H1 (cell line): ENCODE data around the gene BSG. TPM values are rescaled to one million over a fixed set of nuclear protein-coding genes. Genes with fewer than 3 reads are reported as not detected.
A peak's percentile ranks its signal among the peaks of the same experiment; 100 is the strongest.

ENCODE experiments used
- CTCF ChIA-PET: fragments of 300-600 bp; sonication (Branson Sonifier 250); formaldehyde crosslinking; loops from one replicate; lab custom pipeline; 2021; ENCODE audit not compliant: partially characterized antibody; lab: Charles Lee
- POLR2A ChIA-PET: fragments of 300-600 bp; sonication (Branson Sonifier 250); formaldehyde crosslinking; loops from one replicate; lab custom pipeline; 2021; ENCODE audit warnings: inconsistent platforms; ENCODE audit not compliant: partially characterized antibody; lab: Charles Lee
- DNase-seq, 2 experiments: peaks; one replicate each; pipeline versions ENCODE4 v3.0.0 to v3.0.0-alpha.2; 2010 to 2022; ENCODE audit warnings: low spot score in 2 of 2, low read depth in 1 of 2, mixed read lengths in 1 of 2
- FAIRE-seq: peaks from 2 replicates; lab custom pipeline; 2011; peaks lifted over from hg19 to GRCh38; lab: Jason Lieb, UNC
- H2AFZ ChIP-seq: 2 replicates; pipeline ENCODE4 v1.8.1; 2012; ENCODE audit warnings: low read length, inconsistent platforms
- H2AK5ac ChIP-seq: 2 replicates; pipeline ENCODE4 v1.6.1; 2013; ENCODE audit warnings: low read depth, low read length
- H2BK120ac ChIP-seq: replicated peaks from 2 replicates; pipeline ENCODE3; 2013; ENCODE audit warnings: low read depth, low read length, inconsistent platforms
- H2BK12ac ChIP-seq: 2 replicates; pipeline ENCODE4 v1.6.1; 2013; ENCODE audit warnings: low read depth, low read length
- H2BK15ac ChIP-seq: 2 replicates; pipeline ENCODE4 v1.6.1; 2013; ENCODE audit warnings: low read length
- H2BK20ac ChIP-seq: 2 replicates; pipeline ENCODE4 v1.6.1; 2013; ENCODE audit warnings: low read length
- H2BK5ac ChIP-seq: 2 replicates; pipeline ENCODE4 v1.6.1; 2013; ENCODE audit warnings: low read depth, low read length
- H3K14ac ChIP-seq: 2 replicates; pipeline ENCODE4 v1.6.1; 2013; ENCODE audit warnings: inconsistent platforms; ENCODE audit not compliant: insufficient read length
- H3K18ac ChIP-seq: 2 replicates; pipeline ENCODE4 v1.6.1; 2013; ENCODE audit warnings: low read length; ENCODE audit errors: extremely low read depth
- H3K23ac ChIP-seq: 2 replicates; pipeline ENCODE4 v1.6.1; 2013; ENCODE audit warnings: inconsistent platforms; ENCODE audit not compliant: insufficient read length
- H3K23me2 ChIP-seq: 2 replicates; pipeline ENCODE4 v1.6.1; 2013; ENCODE audit warnings: low read depth, low read length
- H3K27ac ChIP-seq: 2 replicates; pipeline ENCODE4 v1.6.1; 2011; ENCODE audit warnings: low read depth, low read length, inconsistent platforms
- H3K27me3 ChIP-seq, 4 experiments: replicated peaks in 1 of 4; 1 replicate in 1 of 4; 2 replicates in 3 of 4; pipeline versions ENCODE4 v1.6.1 to v1.8.1; 2011 to 2013; ENCODE audit warnings: low read length in 3 of 4, mild to moderate bottlenecking in 3 of 4, inconsistent platforms in 2 of 4, mixed read lengths in 2 of 4, moderate library complexity in 1 of 4; ENCODE audit not compliant: control insufficient read depth in 3 of 4, insufficient read depth in 3 of 4; ENCODE audit errors: extremely low read depth in 1 of 4
- H3K36me3 ChIP-seq, 4 experiments: 2 replicates each; pipeline versions ENCODE4 v1.6.1 to v1.8.1; 2011 to 2013; ENCODE audit warnings: mild to moderate bottlenecking in 4 of 4, low read length in 3 of 4, moderate library complexity in 2 of 4, control low read depth in 1 of 4, inconsistent platforms in 1 of 4; ENCODE audit not compliant: insufficient read depth in 4 of 4, control insufficient read depth in 2 of 4
- H3K4ac ChIP-seq: replicated peaks from 2 replicates; pipeline ENCODE3; 2013; ENCODE audit warnings: low read length, low read depth, mixed read lengths, inconsistent platforms; ENCODE audit not compliant: insufficient read length
- H3K4me1 ChIP-seq, 4 experiments: replicated peaks in 1 of 4; 1 replicate in 1 of 4; 2 replicates in 3 of 4; pipeline versions ENCODE4 v1.6.1 to v1.8.1; 2011 to 2013; ENCODE audit warnings: low read length in 3 of 4, inconsistent platforms in 2 of 4, mixed read lengths in 1 of 4; ENCODE audit not compliant: insufficient read depth in 4 of 4, control insufficient read depth in 3 of 4
- H3K4me2 ChIP-seq, 2 experiments: 2 replicates each; pipeline versions ENCODE4 v1.6.1 to v1.8.1; 2011 to 2013; ENCODE audit warnings: low read depth in 2 of 2, low read length in 2 of 2, control low read depth in 1 of 2, inconsistent platforms in 1 of 2, mild to moderate bottlenecking in 1 of 2; ENCODE audit not compliant: insufficient read depth in 1 of 2
- H3K4me3 ChIP-seq, 4 experiments: fragments of 200-600, 300-600 bp in 1 of 4; sonication (generic), shearing (Covaris generic), sonication (Bioruptor Twin) in 1 of 4; 2 replicates each; pipeline versions ENCODE4 v1.5.1 to v1.8.1; 2011 to 2016; ENCODE audit warnings: low read length in 4 of 4, low read depth in 3 of 4, control low read depth in 2 of 4, inconsistent platforms in 2 of 4, mild to moderate bottlenecking in 2 of 4, mixed read lengths in 1 of 4, moderate library complexity in 1 of 4; ENCODE audit not compliant: insufficient read depth in 2 of 4; ENCODE audit errors: extremely low read depth in 1 of 4
- H3K56ac ChIP-seq: replicated peaks from 2 replicates; pipeline ENCODE3; 2013; ENCODE audit warnings: low read depth, mild to moderate bottlenecking, mixed read lengths, low read length, inconsistent platforms; ENCODE audit not compliant: insufficient read length
- H3K79me1 ChIP-seq: 2 replicates; pipeline ENCODE4 v1.6.1; 2013; ENCODE audit warnings: low read depth, low read length, control low read depth
- H3K79me2 ChIP-seq, 2 experiments: 2 replicates each; pipeline versions ENCODE4 v1.6.1 to v1.8.1; 2012 to 2013; ENCODE audit warnings: low read length in 2 of 2, mild to moderate bottlenecking in 2 of 2, inconsistent platforms in 1 of 2; ENCODE audit not compliant: insufficient read depth in 2 of 2, control insufficient read depth in 1 of 2
- H3K9ac ChIP-seq, 4 experiments: replicated peaks in 1 of 4; 1 replicate in 1 of 4; 2 replicates in 3 of 4; pipeline versions ENCODE4 v1.6.1 to v1.8.1; 2011 to 2013; ENCODE audit warnings: low read depth in 3 of 4, low read length in 3 of 4, control low read depth in 2 of 4, mild to moderate bottlenecking in 2 of 4, moderate library complexity in 2 of 4, inconsistent platforms in 1 of 4; ENCODE audit errors: extremely low read depth in 1 of 4
- H3K9me3 ChIP-seq, 2 experiments: 2 replicates each; pipeline versions ENCODE4 v1.6.1 to v1.8.1; 2012 to 2013; ENCODE audit warnings: mild to moderate bottlenecking in 2 of 2, moderate library complexity in 2 of 2, control low read depth in 1 of 2, inconsistent platforms in 1 of 2, low read depth in 1 of 2, low read length in 1 of 2, mixed read lengths in 1 of 2; ENCODE audit not compliant: insufficient read depth in 2 of 2
- H4K20me1 ChIP-seq, 2 experiments: replicated peaks in 1 of 2; 2 replicates each; pipeline versions ENCODE3 to v1.8.1; 2011 to 2013; ENCODE audit warnings: inconsistent platforms in 2 of 2, low read length in 2 of 2, mild to moderate bottlenecking in 1 of 2; ENCODE audit not compliant: insufficient read depth in 2 of 2, control insufficient read depth in 1 of 2
- H4K5ac ChIP-seq: 2 replicates; pipeline ENCODE4 v1.6.1; 2013; ENCODE audit warnings: low read length, low read depth, mixed read lengths, inconsistent platforms; ENCODE audit not compliant: insufficient read length
- H4K8ac ChIP-seq: 2 replicates; pipeline ENCODE4 v1.8.0; 2013; ENCODE audit warnings: mild to moderate bottlenecking, moderate library complexity, low read length, inconsistent platforms; ENCODE audit not compliant: insufficient read depth; ENCODE audit errors: extremely low read depth
- H4K91ac ChIP-seq: replicated peaks from 2 replicates; pipeline ENCODE3; 2013; ENCODE audit warnings: low read length, mixed read lengths, inconsistent platforms; ENCODE audit not compliant: insufficient read length
- BRCA1 ChIP-seq: IDR thresholded peaks from 2 replicates; pipeline ENCODE4 v1.6.1; 2012; ENCODE audit warnings: low read depth, low read length, improper control_type of control experiment
- EZH2 ChIP-seq: fragments of 200-600 bp; sonication (generic); IDR thresholded peaks from 2 replicates; pipeline ENCODE4 v1.7.1; 2012; ENCODE audit warnings: low read depth, mild to moderate bottlenecking, moderate library complexity, low read length, inconsistent platforms; ENCODE audit not compliant: severe bottlenecking
- HDAC2 ChIP-seq, 2 experiments: fragments of 300-600 bp in 1 of 2; sonication (generic) in 1 of 2; IDR thresholded peaks; 2 replicates each; pipeline ENCODE4 v1.6.1; 2011 to 2012; ENCODE audit warnings: low read depth in 2 of 2, low read length in 2 of 2, mild to moderate bottlenecking in 2 of 2, moderate library complexity in 2 of 2, borderline replicate concordance in 1 of 2, inconsistent platforms in 1 of 2
- KDM4A ChIP-seq: IDR thresholded peaks from one replicate; pipeline ENCODE4 v1.7.1; 2012; ENCODE audit warnings: low read depth, mild to moderate bottlenecking, moderate library complexity, low read length, inconsistent platforms; ENCODE audit not compliant: severe bottlenecking
- KDM5A ChIP-seq: fragments of 200-600 bp; IDR thresholded peaks from 2 replicates; pipeline ENCODE4 v1.7.1; 2012; ENCODE audit warnings: mild to moderate bottlenecking, low read length, inconsistent platforms, mixed read lengths
- SIN3A ChIP-seq, 2 experiments: IDR thresholded peaks in 1 of 2; conservative IDR thresholded peaks in 1 of 2; 2 replicates each; pipeline ENCODE4 v1.6.1; 2011 to 2012; ENCODE audit warnings: low read length in 2 of 2, improper control_type of control experiment in 1 of 2, low read depth in 1 of 2, mild to moderate bottlenecking in 1 of 2
- TAF1 ChIP-seq: IDR thresholded peaks from 2 replicates; pipeline ENCODE4 v1.6.1; 2011; ENCODE audit warnings: mild to moderate bottlenecking, low read depth, low read length
- WGBS, 2 experiments: shearing (Covaris generic) in 1 of 2; methylation state at CpG; one replicate each; pipeline versions ENCODE4 v1.1.6 to v1.1.7; 2013 to 2015; ENCODE audit warnings: low lambda C conversion rate in 2 of 2, mixed read lengths in 2 of 2, inconsistent platforms in 1 of 2, low coverage in 1 of 2, missing lambda C conversion rate in 1 of 2; ENCODE audit not compliant: insufficient replicate concordance in 2 of 2, insufficient coverage in 1 of 2, insufficient read length in 1 of 2; ENCODE audit errors: extremely low coverage in 1 of 2, missing lambda C conversion rate in 1 of 2; 5-methylcytosine and 5-hydroxymethylcytosine counted together
- polyA plus RNA-seq, 7 experiments: library from polyadenylated mRNA; depleted of rRNA in 3 of 7; stranded (reverse) in 5 of 7; unstranded in 2 of 7; fragments of >200 nt in 5 of 7; fragments of 200-250 nt in 2 of 7; gene quantifications; 1 replicate in 5 of 7; 2 replicates in 1 of 7; 4 replicates in 1 of 7; pipeline versions ENCODE4 v1.2.1 to v1.2.3, GENCODE V29; 2011 to 2013; ENCODE audit warnings: missing spikeins in 2 of 7, mixed read lengths in 2 of 7
- total RNA-seq: library from RNA; stranded (reverse); fragmentation: NEBNext Ultra II Directional; extraction: Animal tissue kit (Norgen Biotek cat#: 25700); gene quantifications from 2 replicates; pipeline ENCODE4 v1.2.1, GENCODE V29; 2021

Gene BSG
- total and polyA plus RNA-seq, 2 of the 8 experiments (the other 6 are each of a cell fraction or from before 2014, with no cell fraction given): 726 to 1,055 TPM

GRCh38 chr19:547117-547516 lies 25.3 kb upstream of the BSG start:
- ChIA-PET CTCF (no interaction called here), POLR2A (interaction anchor here (0.9 to 7.3 kb wide), 7 partner anchors 8 to 38 kb away, joined by 3 to 40 read pairs (median 4); partner anchors contain the start of gene CDC34)
- Histone ChIP-seq H3K27ac (no peak overlapping the region), H3K23ac (no peak overlapping the region), H3K23me2 (peaks cover 3% of the 10 kb centered on the region; the same call in 1 of the 2 replicates), H4K20me1 (peaks cover 2 to 9% of the 10 kb centered on the region in 2 experiments), H3K56ac (no peak overlapping the region), H3K14ac (no peak overlapping the region), H2AK5ac (no peak overlapping the region), H4K8ac (peak overlapping the region; percentile 51; the same call in 1 of the 2 replicates), H3K4me1 (peaks cover 0 to 3% (median under 1%) of the 10 kb centered on the region in 4 experiments; a peak in 3 of 7 replicates), H3K36me3 (peaks cover 0 to 5% (median under 1%) of the 10 kb centered on the region in 4 experiments; a peak in 2 of 8 replicates), H2BK15ac (no peak overlapping the region), H2BK5ac (no peak overlapping the region), H4K91ac (no peak overlapping the region), H2AFZ (no peak overlapping the region), H3K18ac (no peak overlapping the region), H3K9ac (no peak overlapping the region), H3K4me3 (no peak overlapping the region), H3K9me3 (no peaks in the 10 kb centered on the region), H2BK20ac (no peak overlapping the region), H3K79me2 (no peaks in the 10 kb centered on the region), H2BK12ac (no peak overlapping the region), H3K4me2 (no peak overlapping the region), H3K27me3 (no peaks in the 10 kb centered on the region), H2BK120ac (no peak overlapping the region), H4K5ac (no peak overlapping the region), H3K79me1 (no peaks in the 10 kb centered on the region), H3K4ac (no peak overlapping the region)
- FAIRE-seq: no peak
- no peak for DNase-seq
- 94% methylated on average over 8 of the region's 15 CpGs; no CpG with 5 or more reads in 1 of the 2 experiments for WGBS, 2 experiments
- no peak for TF ChIP-seq SIN3A (conservative IDR thresholded peaks at IDR 0.05 in 1 of 2, IDR thresholded peaks at IDR 0.05 in 1 of 2; ENCODE audit: low read depth in 1 of 2, low read length in 2 of 2)
- TF ChIP-seq KDM5A: no peak
- no peak for TF ChIP-seq TAF1
- TF ChIP-seq BRCA1: no peak
- TF ChIP-seq KDM4A: no peak
- TF ChIP-seq HDAC2 (IDR thresholded peaks at IDR 0.05; ENCODE audit: borderline replicate concordance in 1 of 2, low read depth in 2 of 2, low read length in 2 of 2): no peak
- no peak for TF ChIP-seq EZH2
